GM19035 (cell line): ENCODE data around the gene LRAT.
"Not testable (repeated sequence)": the region's sequence is repeated elsewhere in the genome, so short reads cannot be mapped to it uniquely, and the experiment has no call there.

Source experiments
- ATAC-seq: cut with Tn5 transposase; IDR thresholded peaks from one replicate; pipeline ENCODE4 v1.9.1; 2021; ENCODE audit not compliant: unreplicated experiment

The LRAT gene

GRCh38 chr4:154743683-154744340, at the start of gene LRAT:
LRAT (plus strand) TSS chr4:154744000; CDS start chr4:154744327, 327 bp downstream.
- no peak for ATAC-seq

GRCh38 chr4:154707877-154708276, 35.9 kb upstream of the LRAT start:
- no peak for ATAC-seq

GRCh38 chr4:154709550-154709949, 34.2 kb upstream of the LRAT start:
- ATAC-seq, result no peak

- ATAC-seq, result no peak
Observed at GRCh38 chr4:154711522-154711921, 32.3 kb upstream of the LRAT start.

- no peak for ATAC-seq
Observed at GRCh38 chr4:154714339-154715040, 29.3 kb upstream of the LRAT start.

GRCh38 chr4:154719087-154719486, 24.7 kb upstream of the LRAT start:
- no peak for ATAC-seq

GRCh38 chr4:154720123-154720522, 23.7 kb upstream of the LRAT start:
- ATAC-seq, result no peak

- no peak for ATAC-seq
Observed at GRCh38 chr4:154720618-154721267, 23.1 kb upstream of the LRAT start.

GRCh38 chr4:154722262-154722661, 21.5 kb upstream of the LRAT start:
- no peak for ATAC-seq

- ATAC-seq, result not testable (repeated sequence)
Observed at GRCh38 chr4:154723601-154724000, 20.2 kb upstream of the LRAT start.

- ATAC-seq, result no peak
Observed at GRCh38 chr4:154727540-154727939, 16.3 kb upstream of the LRAT start.

GRCh38 chr4:154731756-154732155, 12.0 kb upstream of the LRAT start:
- ATAC-seq, result no peak

- ATAC-seq, result no peak
Observed at GRCh38 chr4:154732669-154733068, 11.1 kb upstream of the LRAT start.

GRCh38 chr4:154736770-154737169, 7.0 kb upstream of the LRAT start:
- no peak for ATAC-seq

GRCh38 chr4:154738426-154738825, 5.4 kb upstream of the LRAT start:
- no peak for ATAC-seq

- ATAC-seq, result no peak
Observed at GRCh38 chr4:154739111-154739510, 4.7 kb upstream of the LRAT start.

GRCh38 chr4:154740462-154740861, 3.3 kb upstream of the LRAT start:
- no peak for ATAC-seq

- no peak for ATAC-seq
Observed at GRCh38 chr4:154741131-154741665, 2.6 kb upstream of the LRAT start.

GRCh38 chr4:154741922-154742850, 1.6 kb upstream of the LRAT start:
- ATAC-seq, result no peak

GRCh38 chr4:154744341-154744926, 634 bp downstream of the LRAT start:
- ATAC-seq, result no peak
